ENCODE results near the gene COX4I2. TPM values are rescaled to one million over a fixed set of nuclear protein-coding genes. Genes with fewer than 3 reads are reported as not detected.

Gene COX4I2
- total and polyA plus RNA-seq, 2 of the 4 experiments (the other 2 are of a cell fraction), result not detected

GRCh38 chr20:31693987-31694661 is 56.4 kb downstream of the COX4I2 start (continued):
- TF ChIP-seq CHD1 (IDR thresholded peaks at IDR 0.05; ENCODE audit: low read depth, low read length), result no peak

Small RNAs within 50 kb of the gene (microRNA-seq; reads per million reads assigned to microRNA genes)
- 0 to 5.2 reads per million in 2 experiments for gene MIR3193 (ENCODE audit: insufficient read depth in 1 of 2, insufficient read length in 1 of 2, unreplicated experiment in 1 of 2)

Small RNAs within 50 kb of the gene (small RNA-seq; reads per million reads assigned to genes)
- 0.08 to 9.6 (median 5.0) reads per million in 5 experiments for gene MIR3193

Other genes with a start within 250 kb of the COX4I2 start
- not detected in 2 replicates for gene DEFB119, start 247.3 kb upstream of the COX4I2 start, total RNA-seq (2012; rRNA removed)
- not detected in 2 replicates for gene DEFB119, start 247.3 kb upstream of the COX4I2 start, polyA plus RNA-seq (2012; rRNA removed)
- not detected in 2 replicates for gene DEFB121, start 231.7 kb upstream of the COX4I2 start, total RNA-seq (2012; rRNA removed)
- not detected in 2 replicates for gene DEFB121, start 231.7 kb upstream of the COX4I2 start, polyA plus RNA-seq (2012; rRNA removed)
- not detected in 2 replicates for gene DEFB123, start 197.3 kb upstream of the COX4I2 start, total RNA-seq (2012; rRNA removed)
- gene DEFB123, start 197.3 kb upstream of the COX4I2 start, polyA plus RNA-seq (2012; rRNA removed), result not detected in 2 replicates
- gene DEFB124, start 162.8 kb upstream of the COX4I2 start, total RNA-seq (2012; rRNA removed), result not detected in 2 replicates
- not detected in 2 replicates for gene DEFB124, start 162.8 kb upstream of the COX4I2 start, polyA plus RNA-seq (2012; rRNA removed)
- gene REM1, start 162.6 kb upstream of the COX4I2 start, total RNA-seq (2012; rRNA removed), result not detected in 2 replicates
- not detected in 2 replicates for gene REM1, start 162.6 kb upstream of the COX4I2 start, polyA plus RNA-seq (2012; rRNA removed)
- 46.7 and 53.2 TPM in 2 replicates for gene HM13, start 123.5 kb upstream of the COX4I2 start, total RNA-seq (2012; rRNA removed)
- gene HM13, start 123.5 kb upstream of the COX4I2 start, polyA plus RNA-seq (2012; rRNA removed), result 203 and 207 TPM in 2 replicates
- gene ID1, start 32.6 kb upstream of the COX4I2 start, total RNA-seq (2012; rRNA removed), result 174 and 186 TPM in 2 replicates
- gene ID1, start 32.6 kb upstream of the COX4I2 start, polyA plus RNA-seq (2012; rRNA removed), result 148 and 156 TPM in 2 replicates
- gene BCL2L1, start 85.0 kb downstream of the COX4I2 start, total RNA-seq (2012; rRNA removed), result 41.9 and 45.5 TPM in 2 replicates
- gene BCL2L1, start 85.0 kb downstream of the COX4I2 start, polyA plus RNA-seq (2012; rRNA removed), result 40.2 and 41.9 TPM in 2 replicates
- 72.2 and 82.2 TPM in 2 replicates for gene TPX2, start 101.4 kb downstream of the COX4I2 start, total RNA-seq (2012; rRNA removed)
- gene TPX2, start 101.4 kb downstream of the COX4I2 start, polyA plus RNA-seq (2012; rRNA removed), result 27.6 and 28.5 TPM in 2 replicates
- gene MYLK2, start 181.4 kb downstream of the COX4I2 start, total RNA-seq (2012; rRNA removed), result 0.18 and 0.28 TPM in 2 replicates
- gene MYLK2, start 181.4 kb downstream of the COX4I2 start, polyA plus RNA-seq (2012; rRNA removed), result 0.19 and 0.27 TPM in 2 replicates
- not detected in 2 replicates for gene FOXS1, start 207.7 kb downstream of the COX4I2 start, total RNA-seq (2012; rRNA removed)
- gene FOXS1, start 207.7 kb downstream of the COX4I2 start, polyA plus RNA-seq (2012; rRNA removed), result not detected in 2 replicates
- gene DUSP15, start 232.6 kb downstream of the COX4I2 start, total RNA-seq (2012; rRNA removed), result not detected in 2 replicates
- not detected in 2 replicates for gene DUSP15, start 232.6 kb downstream of the COX4I2 start, polyA plus RNA-seq (2012; rRNA removed)
- gene TTLL9, start 232.7 kb downstream of the COX4I2 start, total RNA-seq (2012; rRNA removed), result not detected in 2 replicates
- gene TTLL9, start 232.7 kb downstream of the COX4I2 start, polyA plus RNA-seq (2012; rRNA removed), result not detected in 2 replicates